NCI-H1417 treated with DMSO at 0.1 percent for 48 hours (cell line): ENCODE results near the gene CTDSPL2.
"Not testable (repeated sequence)": the region's sequence is repeated elsewhere in the genome, so short reads cannot be mapped to it uniquely, and the experiment has no call there.

ENCODE experiments used
- DNase-seq: peaks from one replicate; lab custom pipeline; 2025; lab: John Stamatoyannopoulos, UW

The CTDSPL2 gene

DNA sequence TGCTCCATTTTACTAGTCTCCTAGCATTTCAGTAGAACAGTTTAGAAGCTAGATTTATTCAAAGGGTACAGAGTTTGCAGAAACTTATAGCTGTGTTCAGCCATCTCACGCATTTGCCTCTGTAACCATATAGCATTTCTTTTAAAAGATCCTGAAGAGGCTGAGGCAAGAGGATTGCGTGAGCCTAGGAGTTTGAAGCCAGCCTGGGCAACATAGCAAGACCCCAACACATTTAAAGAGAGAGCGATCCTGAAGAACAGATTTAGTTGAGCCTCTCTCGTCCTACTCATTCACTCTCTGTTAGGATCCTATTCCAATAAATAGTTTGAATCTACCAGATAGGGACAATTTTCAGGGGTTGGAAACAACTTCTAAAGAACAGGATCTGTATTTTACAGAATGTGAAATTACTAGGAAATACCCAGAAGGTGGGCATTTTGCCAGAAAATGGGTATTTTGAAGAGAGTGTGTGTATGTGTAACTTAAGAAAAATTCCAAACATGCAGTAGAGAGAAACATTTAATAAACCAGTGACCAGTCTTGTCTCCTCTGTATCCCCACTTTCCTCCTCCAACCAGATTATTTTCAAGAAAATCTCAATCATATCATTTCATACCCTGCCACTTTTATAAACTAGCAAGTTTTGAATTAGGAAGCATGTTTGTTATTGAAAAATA, 114.0 kb downstream of the CTDSPL2 start:
- DNase-seq: no peak

DNA sequence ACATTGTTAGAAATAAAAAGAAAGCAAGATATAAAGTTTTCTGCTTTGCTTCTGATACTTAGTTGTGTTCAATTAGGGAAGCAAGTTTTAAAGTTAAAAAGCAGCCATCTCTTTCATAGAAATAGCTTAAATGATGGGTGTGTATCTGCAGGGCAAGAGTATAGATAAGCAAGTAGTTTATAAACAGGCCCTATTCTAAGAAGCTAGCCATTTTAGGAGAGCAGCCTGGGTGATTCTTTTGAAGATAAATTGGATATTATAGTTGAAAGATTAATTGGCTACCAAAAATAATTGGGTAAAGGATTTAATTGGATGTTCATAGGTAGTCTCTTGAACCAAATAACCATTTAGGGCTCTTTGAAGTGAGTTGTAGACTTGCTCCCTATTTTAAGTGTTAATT, 115.2 kb downstream of the CTDSPL2 start:
- no peak for DNase-seq

DNA sequence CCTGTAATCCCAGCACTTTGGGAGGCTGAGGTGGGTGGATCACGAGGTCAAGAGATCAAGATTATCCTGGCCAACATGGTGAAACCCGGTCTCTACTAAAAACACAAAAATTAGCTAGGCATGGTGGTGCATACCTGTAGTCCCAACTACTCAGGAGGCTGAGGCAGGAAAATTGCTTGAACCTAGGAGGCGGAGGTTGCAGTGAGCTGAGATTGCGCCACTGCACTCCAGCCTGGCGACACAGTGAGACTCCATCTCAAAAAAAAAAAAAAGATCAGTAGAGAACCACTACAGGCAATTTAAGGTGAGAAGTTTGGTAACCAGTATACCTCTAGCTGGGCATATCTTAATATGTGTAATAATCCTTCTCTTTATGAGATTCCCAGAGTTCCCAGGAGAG, 117.3 kb downstream of the CTDSPL2 start:
- DNase-seq: not testable (repeated sequence)

DNA sequence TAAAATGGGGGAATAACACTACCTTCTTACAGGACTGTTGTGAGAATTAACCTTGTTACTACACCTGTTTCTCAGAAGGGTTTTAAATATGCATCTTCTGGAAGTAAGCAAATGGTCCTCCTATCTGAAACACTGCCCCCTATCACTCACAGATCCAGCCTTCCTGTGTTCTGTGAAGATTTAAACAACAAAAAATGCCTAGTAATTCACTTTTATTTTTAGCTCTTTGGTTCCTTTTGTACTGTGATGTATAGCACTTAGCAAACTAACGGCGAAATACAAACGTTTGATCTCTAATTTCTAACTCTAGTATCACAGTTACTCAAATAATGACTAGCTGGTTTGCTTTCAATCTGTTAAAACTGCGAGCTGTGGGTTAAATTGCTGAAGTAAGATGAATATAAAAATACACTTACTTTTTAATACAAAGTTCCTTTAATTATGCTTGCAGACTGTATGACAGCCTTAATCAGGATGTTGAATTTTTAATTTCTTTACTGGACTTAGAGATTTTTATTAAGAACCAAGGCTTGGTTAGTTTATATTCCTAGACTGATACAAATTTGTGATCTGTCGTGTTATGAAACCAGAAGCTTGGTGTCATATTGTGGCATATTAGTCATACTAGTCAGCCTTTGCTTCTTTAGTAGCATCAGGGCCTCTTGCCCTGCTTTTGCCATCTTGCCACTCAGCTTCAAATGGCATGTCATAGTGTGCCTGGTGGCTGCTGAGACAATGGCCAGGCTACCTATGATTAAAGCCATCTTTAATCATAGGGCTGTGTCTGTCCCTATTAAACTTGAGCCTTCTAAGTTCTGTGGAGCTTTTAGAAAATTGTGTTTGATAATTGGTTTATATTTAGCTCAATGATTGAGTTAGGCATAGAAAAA, 118.7 kb downstream of the CTDSPL2 start:
- DNase-seq: no peak

DNA sequence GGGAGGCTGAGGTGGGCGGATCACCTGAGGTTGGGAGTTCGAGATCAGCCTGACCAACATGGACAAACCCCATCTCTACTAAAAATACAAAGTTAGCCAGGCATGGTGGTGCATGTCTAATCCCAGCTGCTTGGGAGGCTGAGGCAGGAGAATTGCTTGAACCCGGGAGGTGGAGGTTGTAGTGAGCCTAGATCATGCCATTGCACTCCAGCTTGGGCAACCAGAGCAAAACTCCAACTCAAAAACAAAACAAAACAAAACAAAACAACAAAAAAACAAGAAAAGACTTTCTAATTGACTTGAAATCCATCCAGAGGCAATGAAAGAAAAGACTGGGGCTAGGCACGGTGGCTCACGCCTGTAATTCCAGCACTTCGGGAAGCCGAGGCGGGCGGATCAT, 121.7 kb downstream of the CTDSPL2 start:
- not testable (repeated sequence) for DNase-seq

DNA sequence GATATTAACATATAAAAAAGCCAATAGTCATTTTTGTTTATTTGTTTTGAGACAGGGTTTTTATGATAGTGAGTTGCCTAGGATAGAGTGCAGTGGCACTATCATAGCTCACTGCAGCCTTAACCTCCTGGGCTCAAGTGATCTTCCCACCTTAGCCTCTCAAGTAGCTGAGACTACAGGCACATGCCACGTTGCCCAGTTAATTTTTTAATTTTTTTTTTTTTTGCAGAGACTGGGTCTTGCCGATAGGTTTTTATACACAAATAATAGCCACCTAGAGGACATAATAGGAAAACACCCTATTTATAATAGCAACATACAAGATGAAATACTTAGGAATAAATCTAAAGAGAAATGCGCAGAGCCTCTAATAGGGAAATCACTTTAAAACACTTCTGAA, 122.8 kb downstream of the CTDSPL2 start:
- DNase-seq: no peak

DNA sequence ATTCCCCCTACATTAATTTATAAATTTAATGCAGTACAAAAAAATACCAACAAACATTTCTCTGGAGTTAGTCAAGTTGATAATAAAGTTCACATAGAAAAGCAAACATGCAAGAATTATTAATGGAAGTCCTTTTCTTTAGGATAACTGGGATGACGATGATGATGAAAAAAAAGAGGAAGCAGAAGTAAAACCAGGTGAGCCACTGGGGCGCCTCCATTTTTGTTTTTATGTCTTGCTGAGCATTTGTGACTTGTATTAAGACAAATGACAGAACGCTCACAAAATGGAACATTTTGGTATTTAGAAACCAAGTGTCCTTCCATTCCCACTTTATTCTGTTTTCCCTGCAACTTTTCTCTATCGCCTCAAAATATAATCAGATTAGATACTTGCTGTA, 123.3 kb downstream of the CTDSPL2 start:
- no peak for DNase-seq

DNA sequence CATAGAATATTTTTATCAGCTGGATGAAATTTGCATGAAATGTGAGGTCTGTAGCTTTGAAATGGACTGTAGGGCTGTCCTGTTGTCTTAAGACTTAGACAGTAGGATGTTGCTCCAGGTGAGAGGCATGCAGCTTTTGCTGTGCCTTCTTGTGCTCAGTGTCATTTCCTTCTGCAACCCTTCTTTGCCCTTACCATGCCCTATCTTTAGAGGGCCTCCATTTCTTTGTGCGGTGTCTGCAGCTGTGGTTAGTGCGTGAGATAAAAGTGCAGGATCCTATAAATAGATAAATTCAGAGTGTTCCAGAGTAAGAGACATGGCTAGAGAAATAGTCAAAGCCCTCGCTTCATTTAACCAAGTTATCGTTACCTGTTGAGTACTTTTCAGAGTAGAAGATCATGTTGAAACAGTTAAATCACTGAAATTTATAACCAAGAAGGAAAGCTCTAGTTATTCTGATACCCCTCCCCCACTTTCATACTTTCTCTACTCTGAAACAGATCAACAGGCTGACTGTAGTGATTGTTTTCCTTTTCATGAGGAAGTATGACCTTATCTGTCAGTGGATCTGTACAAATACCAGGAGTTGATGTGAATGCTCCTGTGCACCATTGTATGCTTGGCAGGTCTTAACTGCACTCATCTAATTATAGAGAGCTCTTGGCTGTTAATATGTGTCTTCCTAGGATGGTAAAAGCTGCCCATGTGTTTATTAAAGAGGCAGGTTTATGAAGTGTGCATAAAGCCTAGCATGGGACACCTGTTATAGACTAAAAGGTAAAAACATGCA, 127.7 kb downstream of the CTDSPL2 start:
- DNase-seq: no peak

DNA sequence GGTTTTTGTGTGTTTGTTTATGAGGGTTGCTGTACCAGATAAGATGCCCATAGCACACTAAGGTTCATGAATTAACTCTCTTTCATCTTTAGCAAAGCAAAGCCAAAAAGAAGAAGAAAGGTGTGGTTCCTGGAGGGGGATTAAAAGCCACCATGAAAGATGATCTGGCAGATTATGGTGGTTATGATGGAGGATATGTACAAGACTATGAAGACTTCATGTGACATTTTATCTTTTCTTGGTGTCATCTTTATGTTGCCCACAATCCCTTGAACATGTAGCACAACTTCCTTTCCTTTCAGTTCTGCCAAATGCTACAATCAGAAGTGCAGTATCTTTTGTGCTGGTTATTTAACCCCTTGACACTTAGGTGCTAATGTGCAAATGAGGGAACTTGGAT, 133.5 kb downstream of the CTDSPL2 start:
- DNase-seq: not testable (repeated sequence)

DNA sequence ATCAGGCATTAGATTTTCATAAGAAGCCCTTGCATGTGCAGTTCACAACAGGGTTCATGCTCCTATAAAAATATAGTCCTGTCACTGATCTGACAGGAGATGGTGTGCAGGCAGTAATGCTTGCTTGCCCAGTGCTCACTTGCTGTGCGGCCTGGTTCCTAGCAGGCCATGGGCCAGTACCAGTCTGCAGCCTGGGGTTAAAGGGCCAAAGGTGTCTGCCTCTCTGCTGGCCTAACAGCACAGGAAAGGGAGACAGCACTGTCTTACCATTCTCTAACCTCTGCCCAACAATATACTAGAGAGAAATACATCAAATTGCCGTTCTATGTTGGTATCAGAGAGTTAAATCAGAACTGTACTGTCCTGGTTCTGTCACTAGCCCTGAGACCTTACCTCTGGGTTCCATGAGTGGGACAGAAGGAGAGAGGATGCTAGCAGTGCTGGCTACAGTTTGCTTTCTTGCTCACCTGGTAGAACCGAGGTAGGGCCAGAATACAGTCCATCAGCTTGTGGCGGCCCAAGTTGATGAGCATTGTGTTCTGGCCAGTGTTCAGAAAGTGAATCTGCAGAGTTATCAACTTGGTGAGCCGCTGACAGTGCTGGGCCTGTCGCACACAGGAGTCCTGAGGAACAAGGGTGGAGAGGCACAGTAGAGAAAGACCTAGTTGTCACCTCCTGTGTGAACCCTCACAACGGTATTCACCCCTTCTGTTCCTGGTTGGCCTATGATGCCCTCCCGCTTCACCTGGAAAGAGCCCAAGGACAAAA, 138.1 kb downstream of the CTDSPL2 start:
- no peak for DNase-seq

DNA sequence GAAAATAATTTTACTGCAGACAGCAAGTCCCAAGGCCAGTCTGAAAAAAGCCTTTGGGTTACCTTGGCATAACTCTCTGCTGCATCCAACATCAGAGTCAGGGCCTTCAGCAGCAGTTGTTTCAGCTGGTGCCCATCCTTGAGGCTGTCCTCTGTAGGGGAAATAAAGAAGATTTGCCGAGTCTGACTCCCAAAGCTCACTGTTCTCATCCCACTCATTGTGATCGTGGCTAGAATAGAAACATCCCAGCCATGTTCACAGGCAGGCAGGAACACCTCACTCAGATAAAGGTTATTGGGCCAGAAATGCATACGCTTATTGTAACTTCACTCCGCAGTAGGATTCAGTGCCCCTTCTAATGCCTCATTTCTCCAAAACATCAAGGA, 138.7 kb downstream of the CTDSPL2 start:
- DNase-seq: no peak

DNA sequence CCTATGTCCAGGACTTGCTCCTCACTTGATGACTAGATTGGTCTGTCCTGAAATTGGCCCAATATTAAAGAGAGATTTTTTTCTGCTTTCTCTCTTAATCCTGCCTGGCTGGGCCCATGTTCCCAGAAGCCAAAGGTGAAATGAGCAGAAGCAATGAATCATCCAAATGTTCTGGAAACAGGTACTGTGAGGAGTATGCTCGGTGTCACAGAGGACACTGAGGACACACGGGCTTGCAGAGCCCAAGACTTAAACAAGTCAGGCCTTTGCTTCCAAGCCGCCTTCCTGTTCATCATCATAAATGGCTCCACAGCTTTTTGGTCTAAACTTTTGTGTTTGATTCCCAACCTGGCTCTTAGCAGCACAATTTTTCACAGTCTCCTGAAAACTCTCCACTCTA, 140.9 kb downstream of the CTDSPL2 start:
- DNase-seq: no peak

DNA sequence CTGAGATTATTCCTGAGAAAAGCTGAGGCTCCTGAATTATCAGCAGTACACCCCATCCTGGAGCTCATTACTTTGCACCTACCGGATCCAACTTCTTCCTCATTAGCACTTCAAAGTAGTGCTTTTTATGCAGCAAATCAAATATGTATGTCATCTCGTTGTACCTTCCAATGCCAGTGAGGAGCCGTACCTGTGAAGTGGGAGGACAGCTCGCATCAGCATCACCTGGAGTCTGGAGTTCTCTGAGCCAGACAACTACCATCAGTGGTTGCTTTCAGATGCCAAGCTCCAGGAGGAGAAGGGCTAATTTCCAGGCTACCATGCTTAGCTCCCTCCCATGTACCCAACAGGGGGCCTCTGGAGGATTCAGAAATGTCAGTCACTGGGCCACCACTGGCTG, 141.9 kb downstream of the CTDSPL2 start:
- no peak for DNase-seq

DNA sequence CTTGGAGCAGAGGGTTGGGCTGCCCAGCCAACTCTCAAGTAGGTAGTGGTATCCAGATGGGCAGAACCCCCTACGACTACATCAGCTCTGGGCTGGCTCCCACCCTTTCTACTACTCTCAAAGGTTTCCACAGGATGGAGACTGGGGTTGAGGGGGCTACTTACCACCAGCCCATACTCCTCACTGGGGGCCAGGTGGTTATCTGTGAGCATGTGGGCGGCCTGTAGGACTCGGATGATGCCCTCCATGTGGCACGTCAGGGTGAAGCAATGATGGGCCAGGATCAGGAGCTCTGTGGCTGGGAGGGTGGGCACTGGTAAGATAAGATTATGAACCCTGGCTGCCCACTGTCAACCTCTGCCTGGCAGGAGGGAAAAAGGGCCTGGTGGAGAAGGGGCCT, 142.9 kb downstream of the CTDSPL2 start:
- DNase-seq: no peak

DNA sequence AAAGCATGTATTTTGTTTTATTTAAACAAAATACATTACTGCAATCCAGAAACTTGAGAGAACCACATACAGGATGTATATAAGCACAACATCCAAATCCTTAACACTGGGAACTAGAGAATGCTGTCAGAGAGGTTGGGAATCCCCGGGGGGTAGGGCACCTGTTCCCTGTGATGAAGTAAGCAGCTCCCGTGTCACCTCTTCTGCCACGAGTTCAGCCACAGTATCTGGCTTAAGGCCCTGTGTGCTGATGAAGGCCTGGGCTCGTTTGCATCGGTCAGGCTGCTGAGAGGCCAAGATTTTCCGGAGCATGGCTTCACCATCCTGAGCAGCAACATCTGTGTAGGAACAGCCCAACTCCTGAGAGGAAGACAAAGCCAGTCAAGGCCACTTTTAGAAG, 146.0 kb downstream of the CTDSPL2 start:
- no peak for DNase-seq

DNA sequence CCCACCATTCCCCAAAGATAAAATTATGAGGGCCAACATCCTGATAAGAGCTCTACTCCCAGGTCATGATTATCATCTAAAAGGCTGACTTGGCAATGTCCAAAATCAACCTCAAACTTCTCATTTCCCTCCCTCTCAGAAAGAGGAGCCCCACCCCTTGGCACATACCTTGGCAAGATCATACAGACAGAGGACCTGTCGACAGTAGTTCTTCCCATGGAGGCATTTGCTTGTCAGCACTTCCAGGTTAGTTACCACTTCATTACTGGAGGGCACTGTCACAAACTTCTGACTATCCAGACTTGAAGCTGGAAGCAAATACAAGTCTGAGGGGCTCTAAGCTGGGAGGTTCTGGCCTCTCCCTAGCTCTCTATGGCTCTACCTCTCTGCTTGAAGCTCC, 147.3 kb downstream of the CTDSPL2 start:
- DNase-seq: no peak
